Epithelial cell of esophagus (primary cell): ENCODE measurements around the gene SLC38A10.

Source experiments
- DNase-seq: peaks from one replicate; pipeline ENCODE4 v3.0.0; 2010; ENCODE audit warnings: low read depth
- H3K4me3 ChIP-seq: 2 replicates; pipeline ENCODE4 v1.5.1; 2011; ENCODE audit warnings: mild to moderate bottlenecking, low read length, control low read depth
- TF ChIP-seq, protein P1 (sequence below): IDR thresholded peaks from 2 replicates; pipeline ENCODE4 v1.5.1; 2011; ENCODE audit warnings: low read depth, mild to moderate bottlenecking, low read length, control low read depth, inconsistent platforms; ENCODE audit not compliant: insufficient read depth; ENCODE audit errors: missing control alignments

SLC38A10 gene

DNA sequence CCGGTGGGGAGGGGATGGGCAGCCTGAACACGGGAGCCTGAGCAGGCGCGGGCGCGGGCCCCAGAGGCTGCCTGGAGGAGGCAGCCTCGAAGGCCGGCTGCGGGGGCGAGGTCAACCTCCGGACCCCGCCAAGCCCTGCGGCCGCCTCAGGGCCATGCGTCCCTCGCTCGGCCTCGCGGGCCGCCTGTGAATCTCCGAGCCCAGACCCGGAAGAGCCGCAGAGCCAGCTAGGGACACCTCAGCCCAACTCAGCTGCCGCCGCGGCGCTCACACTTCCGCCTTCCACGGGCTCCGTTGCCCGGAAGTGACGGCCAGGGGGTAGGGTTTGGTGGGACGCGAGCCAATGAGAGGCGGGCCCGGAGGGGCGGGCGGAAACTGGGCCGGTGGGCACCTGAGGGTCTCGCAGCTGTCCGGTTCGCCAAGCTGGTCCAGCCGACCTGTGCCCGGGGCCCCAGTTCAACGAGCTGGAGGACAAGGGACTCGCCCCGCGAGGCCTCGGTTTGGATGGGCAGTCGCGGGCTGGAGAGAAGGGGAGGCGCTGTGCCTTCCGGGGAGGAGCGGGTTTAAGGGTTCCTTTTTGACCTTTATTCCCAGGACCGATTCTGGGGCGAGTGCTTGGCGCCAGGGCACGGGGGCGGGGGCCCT lies at the start of gene SLC38A10:
SLC38A10 (minus strand) TSS at position 277 of the 645 bp plus-strand sequence. CDS start 386 bp downstream, outside the sequence.
- TF ChIP-seq, protein P1, sequence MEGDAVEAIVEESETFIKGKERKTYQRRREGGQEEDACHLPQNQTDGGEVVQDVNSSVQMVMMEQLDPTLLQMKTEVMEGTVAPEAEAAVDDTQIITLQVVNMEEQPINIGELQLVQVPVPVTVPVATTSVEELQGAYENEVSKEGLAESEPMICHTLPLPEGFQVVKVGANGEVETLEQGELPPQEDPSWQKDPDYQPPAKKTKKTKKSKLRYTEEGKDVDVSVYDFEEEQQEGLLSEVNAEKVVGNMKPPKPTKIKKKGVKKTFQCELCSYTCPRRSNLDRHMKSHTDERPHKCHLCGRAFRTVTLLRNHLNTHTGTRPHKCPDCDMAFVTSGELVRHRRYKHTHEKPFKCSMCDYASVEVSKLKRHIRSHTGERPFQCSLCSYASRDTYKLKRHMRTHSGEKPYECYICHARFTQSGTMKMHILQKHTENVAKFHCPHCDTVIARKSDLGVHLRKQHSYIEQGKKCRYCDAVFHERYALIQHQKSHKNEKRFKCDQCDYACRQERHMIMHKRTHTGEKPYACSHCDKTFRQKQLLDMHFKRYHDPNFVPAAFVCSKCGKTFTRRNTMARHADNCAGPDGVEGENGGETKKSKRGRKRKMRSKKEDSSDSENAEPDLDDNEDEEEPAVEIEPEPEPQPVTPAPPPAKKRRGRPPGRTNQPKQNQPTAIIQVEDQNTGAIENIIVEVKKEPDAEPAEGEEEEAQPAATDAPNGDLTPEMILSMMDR: peak; percentile 4
- peak within 1 kb of the TSS; percentile 69 for H3K4me3 ChIP-seq
- peak; percentile 91 for DNase-seq

DNA sequence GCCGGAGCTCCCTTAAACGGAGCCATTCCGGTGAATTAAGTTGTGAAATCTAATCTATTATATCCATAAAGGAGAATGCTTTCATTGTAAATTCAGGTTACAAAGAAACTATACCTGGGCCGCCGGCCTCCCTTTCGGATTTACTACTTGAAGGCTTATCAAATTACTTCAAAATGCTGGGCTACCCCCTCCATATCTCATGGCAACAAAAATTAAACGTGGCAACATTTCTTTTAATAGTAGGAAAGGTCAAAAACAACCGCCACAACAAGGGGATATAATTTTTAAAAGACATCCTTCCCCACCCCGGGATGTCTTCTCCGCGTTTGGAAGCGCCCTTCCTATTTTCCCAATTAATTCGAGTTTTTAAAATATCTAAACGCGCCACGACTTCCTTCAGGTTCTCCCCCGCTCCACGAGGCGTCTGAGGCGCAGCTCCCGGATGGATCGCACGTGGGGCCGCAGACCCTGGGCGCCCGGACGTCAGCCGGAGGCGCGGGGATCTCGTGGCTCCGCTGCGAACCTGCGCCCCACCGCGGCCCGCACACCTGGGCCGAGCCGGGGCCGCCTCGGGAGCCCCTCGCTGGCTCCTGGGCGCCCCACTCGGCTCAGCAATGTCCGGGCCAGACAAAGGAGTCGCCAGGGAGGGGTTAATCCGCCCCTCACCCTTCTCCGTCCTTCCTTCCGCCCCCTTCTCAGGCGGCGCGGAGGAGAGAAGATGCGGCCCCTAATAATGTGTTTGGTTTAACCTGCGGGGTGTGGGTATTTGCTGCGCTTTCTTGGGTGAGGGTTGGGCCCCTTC lies 47.4 kb upstream of the SLC38A10 start:
- peak; percentile 43 for DNase-seq
- peak overlapping the region; percentile 88 for H3K4me3 ChIP-seq
- TF ChIP-seq, protein P1: no peak

DNA sequence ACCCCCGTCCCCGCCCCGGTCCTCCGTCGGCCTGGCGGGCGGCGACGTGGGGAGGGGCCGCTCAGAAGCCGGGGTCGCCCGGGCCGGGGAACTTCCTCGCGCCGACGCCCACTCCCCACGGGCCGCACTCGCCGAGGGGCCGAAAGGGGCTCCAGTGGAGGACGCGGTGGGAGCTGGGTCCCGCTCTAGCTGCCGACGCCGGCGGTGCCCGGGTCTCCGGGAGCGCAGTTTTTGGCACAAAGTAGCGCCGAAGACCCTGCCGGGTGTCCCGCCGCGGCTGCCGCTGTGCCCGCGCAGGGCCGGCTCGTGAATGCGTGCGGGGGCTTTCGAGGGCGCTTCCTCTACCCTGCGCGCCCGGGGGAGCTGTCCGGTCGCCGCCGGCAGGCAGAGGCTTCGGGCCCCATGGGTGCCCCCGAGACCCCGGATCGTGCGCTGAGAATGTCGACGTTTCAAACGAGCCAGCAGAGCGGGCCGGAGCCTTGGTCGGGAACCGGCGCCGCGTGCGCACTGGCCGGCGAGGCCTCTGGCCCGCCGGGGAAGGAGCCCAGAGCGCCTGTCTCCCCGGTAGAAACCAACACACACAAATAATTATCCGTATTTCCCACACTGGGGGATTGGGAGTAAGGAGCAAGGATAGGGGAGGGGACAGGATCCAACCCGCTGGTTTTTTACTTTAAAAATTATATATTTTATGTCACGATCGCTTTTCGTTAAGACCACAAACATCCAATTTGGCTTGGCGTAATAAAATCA lies 46.6 kb upstream of the SLC38A10 start:
- TF ChIP-seq, protein P1: no peak
- no peak for DNase-seq
- peak overlapping the region; percentile 88 for H3K4me3 ChIP-seq

DNA sequence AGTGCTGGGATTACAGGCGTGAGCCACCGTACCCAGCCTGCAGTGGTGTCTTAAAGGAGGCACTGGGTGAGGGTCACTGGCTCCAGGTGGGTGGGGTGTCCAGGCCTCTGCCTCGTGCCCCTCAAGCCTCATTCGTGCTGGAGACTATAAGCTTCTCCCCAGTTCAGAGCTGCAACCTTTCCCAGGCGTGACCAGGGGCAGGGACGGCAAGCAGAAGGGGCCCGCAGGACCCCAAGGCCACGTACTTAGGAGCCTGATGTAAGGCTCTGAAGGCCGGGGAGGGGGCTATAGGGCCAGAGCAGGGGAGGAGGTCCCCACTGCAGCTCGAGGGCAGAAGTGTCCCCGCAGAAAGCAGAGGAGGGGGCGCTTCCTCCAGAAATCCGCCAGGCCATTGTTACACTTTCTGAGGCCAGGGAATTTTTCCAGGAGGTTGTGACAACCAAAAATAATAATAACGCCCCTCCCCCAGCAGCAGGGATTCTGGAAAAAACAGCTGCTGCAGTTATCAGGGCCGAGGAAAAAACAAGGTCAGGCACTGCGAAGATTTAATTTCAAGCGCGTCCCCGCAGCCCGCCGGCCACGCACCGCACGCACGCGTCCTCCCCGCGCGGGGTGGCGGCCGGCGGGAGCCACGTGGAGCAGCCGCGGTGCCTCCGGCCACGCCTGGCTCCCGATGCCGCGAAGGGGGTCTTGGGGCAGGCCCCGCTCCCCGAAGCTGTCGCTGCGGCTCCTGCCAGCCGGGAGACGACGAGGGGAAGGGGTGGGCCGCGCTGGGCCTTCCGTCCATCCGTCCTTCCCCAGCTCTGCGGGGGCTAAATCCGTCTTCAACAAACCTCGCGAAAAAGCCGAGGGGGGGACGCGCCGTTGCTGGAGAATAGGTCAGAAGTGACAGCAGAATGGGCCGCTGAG lies 45.8 kb upstream of the SLC38A10 start:
- TF ChIP-seq, protein P1: no peak
- H3K4me3 ChIP-seq: peak overlapping the region; percentile 88
- no peak for DNase-seq

DNA sequence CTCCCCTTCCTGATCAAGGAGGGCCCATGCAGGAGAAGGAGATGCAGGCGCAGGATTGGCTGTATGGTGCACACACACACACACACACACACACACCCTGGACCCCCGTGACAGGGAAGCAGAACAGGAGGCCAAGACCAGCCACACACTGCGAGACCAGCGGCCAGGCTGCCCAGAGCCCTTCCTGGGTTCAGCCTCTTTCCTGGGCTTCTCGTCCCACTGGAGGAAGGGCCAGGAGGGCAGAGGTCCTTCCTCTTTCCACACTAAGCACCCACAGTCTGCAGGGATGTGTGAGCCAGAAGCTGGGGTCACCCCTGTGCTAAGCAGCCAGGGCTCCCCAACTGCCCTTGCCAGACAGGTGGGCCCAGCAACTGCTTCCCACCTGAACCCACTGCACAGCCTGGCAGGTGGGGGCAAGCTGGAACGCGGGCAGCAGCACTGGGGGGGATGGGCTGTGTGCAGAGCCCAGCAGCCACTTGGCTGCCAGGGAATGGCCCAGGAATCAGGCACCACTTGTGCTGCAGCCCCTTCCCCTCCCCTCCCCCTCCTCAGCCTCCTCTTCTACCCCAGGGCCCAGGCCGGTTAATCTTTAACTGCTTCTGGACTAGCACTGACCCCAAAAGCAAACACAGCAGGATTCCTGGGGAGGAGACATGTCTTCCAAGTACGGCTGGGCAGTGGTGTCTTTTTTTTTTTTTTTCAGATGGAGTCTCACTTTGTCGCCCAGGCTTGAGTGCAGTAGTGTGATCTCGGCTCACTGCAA lies 44.6 kb upstream of the SLC38A10 start:
- TF ChIP-seq, protein P1: no peak
- no peak overlapping the region for H3K4me3 ChIP-seq
- DNase-seq: no peak
